ENCODE results near the gene FRZB.

Gene FRZB

DNA sequence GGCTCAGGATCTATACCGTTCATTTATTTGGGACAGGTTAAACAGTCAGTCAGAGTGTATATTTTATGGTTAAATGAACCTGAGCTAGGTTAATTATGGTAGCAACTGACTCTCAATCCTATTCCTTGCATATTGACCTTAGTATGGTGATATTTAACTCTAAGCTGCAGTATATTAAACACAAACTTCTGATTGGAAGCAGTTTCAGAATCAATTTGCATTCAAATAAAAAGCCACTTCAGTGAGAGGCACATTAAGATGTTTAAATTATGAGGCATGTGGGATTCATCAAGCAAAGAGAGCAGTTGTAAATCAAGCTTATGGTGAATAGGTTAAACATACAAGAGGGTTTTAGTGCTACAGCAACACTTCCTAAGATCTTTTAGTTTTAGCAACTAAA, 40.4 kb downstream of the FRZB start:
- TF ChIP-seq, protein P1, sequence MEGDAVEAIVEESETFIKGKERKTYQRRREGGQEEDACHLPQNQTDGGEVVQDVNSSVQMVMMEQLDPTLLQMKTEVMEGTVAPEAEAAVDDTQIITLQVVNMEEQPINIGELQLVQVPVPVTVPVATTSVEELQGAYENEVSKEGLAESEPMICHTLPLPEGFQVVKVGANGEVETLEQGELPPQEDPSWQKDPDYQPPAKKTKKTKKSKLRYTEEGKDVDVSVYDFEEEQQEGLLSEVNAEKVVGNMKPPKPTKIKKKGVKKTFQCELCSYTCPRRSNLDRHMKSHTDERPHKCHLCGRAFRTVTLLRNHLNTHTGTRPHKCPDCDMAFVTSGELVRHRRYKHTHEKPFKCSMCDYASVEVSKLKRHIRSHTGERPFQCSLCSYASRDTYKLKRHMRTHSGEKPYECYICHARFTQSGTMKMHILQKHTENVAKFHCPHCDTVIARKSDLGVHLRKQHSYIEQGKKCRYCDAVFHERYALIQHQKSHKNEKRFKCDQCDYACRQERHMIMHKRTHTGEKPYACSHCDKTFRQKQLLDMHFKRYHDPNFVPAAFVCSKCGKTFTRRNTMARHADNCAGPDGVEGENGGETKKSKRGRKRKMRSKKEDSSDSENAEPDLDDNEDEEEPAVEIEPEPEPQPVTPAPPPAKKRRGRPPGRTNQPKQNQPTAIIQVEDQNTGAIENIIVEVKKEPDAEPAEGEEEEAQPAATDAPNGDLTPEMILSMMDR (IDR thresholded peaks at IDR 0.05), result no peak
- peaks cover 0 to 28% (median 0%) of the 10 kb centered on the region in 4 donors for H3K4me1 ChIP-seq
- DNase-seq, result no peak
- H3K9me3 ChIP-seq, result no peaks in the 10 kb centered on the region
- no peak overlapping the region for H3K4me3 ChIP-seq
- no peaks in the 10 kb centered on the region for H3K27me3 ChIP-seq
- intact Hi-C loops (cut with DNase I; ENCODE audit: low total_unique reads), result no loop called here
- no peaks in the 10 kb centered on the region for H3K36me3 ChIP-seq
- peak overlapping the region in 1 of 2 donors; percentile 48 for H3K27ac ChIP-seq

DNA sequence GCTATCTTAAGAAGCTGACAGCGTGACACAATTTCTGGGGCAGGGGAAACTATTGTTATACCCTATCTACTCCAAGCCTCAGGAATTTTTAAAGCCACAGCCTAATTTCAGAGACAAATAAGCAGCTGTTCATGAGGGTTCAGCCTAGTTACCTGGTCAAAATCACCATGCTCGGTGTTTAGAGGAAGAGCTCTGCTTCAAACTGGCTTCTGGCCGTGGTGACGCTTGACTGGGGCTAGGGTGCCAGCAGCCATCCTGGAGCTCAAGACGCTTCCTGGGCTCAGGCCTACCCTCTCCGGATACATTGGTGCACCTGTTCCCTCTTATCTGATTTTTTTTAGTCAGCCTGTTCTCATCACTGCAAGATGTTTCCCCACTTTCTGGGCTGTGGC, 41.7 kb downstream of the FRZB start:
- Histone ChIP-seq H3K27ac (no peak overlapping the region), H3K9me3 (no peaks in the 10 kb centered on the region), H3K27me3 (no peaks in the 10 kb centered on the region), H3K4me1 (peaks cover 0 to 28% (median 0%) of the 10 kb centered on the region in 4 donors), H3K36me3 (no peaks in the 10 kb centered on the region), H3K4me3 (no peak overlapping the region)
- TF ChIP-seq, protein P1 (IDR thresholded peaks at IDR 0.05), result no peak
- intact Hi-C loops (cut with DNase I; ENCODE audit: low total_unique reads), result no loop called here
- DNase-seq, result no peak

DNA sequence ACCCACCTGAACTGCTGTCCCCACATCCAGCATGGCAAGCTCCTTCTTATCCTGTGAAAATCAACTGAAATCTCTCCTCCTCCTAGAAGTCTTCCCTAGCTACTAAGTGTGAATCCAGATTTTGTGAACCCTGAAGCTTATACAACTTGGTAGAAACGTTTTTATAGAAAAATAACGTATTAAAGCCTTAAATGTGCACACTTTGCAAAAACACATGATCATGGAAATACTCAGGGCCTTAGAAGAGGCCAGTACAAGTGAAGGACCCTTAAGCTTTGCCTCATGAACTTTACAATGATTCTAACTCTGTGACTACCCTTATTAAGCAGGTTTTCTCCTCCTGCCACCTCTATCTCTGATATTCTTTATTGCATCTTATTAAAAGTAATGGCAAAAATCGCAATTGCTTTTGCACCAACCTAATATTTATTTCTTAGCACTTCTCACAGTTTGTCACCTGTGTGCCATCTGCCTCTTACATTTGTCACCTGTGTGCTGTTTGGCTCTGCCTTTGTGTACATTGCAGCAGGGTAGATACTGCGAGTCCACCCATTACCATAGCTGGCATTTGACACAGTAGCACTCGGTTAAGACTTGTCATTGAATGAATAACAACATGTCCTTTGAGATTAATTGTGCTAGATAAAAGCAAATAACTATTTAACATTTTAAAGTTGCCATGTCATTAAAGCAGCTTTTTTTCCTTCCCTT, 42.2 kb downstream of the FRZB start:
- Histone ChIP-seq H3K9me3 (no peaks in the 10 kb centered on the region), H3K27me3 (no peaks in the 10 kb centered on the region), H3K36me3 (no peaks in the 10 kb centered on the region), H3K4me3 (no peak overlapping the region), H3K27ac (no peak overlapping the region), H3K4me1 (peaks cover 0 to 28% (median 0%) of the 10 kb centered on the region in 4 donors)
- TF ChIP-seq, protein P1 (IDR thresholded peaks at IDR 0.05), result no peak
- no peak for DNase-seq
- intact Hi-C loops (cut with DNase I; ENCODE audit: low total_unique reads), result no loop called here

DNA sequence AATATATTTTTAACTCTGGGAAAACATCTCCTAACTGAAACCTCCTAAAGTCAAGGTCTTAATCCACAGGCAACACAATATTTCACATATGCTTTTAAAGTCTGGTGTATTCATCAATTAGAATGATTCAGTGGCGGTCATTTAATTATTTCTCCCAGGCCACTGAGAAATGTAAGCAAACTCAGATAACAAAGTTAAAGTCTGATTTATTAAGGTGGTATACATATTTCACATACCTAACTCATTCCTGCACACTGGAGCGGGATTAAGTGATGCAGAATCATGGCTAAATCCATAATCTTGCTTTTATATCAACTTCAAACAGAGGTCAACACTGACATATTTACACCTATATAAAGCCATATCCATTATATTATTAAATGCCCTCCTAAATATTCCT, 43.7 kb downstream of the FRZB start:
- Histone ChIP-seq H3K27me3 (no peaks in the 10 kb centered on the region), H3K27ac (no peak overlapping the region), H3K36me3 (no peaks in the 10 kb centered on the region), H3K4me3 (no peak overlapping the region), H3K9me3 (no peaks in the 10 kb centered on the region), H3K4me1 (peaks cover 0 to 34% (median 0%) of the 10 kb centered on the region in 4 donors)
- TF ChIP-seq, protein P1 (IDR thresholded peaks at IDR 0.05), result no peak
- intact Hi-C loops (cut with DNase I; ENCODE audit: low total_unique reads), result no loop called here
- no peak for DNase-seq

DNA sequence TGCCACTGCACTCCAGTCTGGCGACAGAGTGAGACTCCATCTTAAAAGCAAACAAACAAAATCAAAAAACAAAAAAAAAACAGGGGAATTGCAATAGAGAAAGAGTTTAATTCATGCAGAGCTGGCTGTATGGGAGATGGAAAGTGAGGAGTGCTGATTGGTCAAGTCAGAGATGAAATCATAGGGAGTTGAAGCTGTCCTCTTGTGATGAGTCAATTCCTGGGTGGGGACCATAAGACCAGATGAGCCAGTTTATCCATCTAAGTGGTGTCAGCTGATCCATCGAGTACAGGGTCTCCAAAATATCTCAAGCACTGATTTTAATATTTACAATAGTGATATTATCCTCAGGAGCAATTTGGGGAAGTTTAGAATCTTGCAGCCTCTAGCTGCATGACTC, 45.3 kb downstream of the FRZB start:
- no peak overlapping the region for H3K4me3 ChIP-seq
- H3K9me3 ChIP-seq, result no peaks in the 10 kb centered on the region
- H3K27ac ChIP-seq, result no peak overlapping the region
- no peaks in the 10 kb centered on the region for H3K36me3 ChIP-seq
- TF ChIP-seq, protein P1 (IDR thresholded peaks at IDR 0.05), result no peak
- intact Hi-C loops (cut with DNase I; ENCODE audit: low total_unique reads), result no loop called here
- DNase-seq, result no peak
- H3K4me1 ChIP-seq, result peaks cover 0 to 32% (median 2%) of the 10 kb centered on the region in 4 donors
- H3K27me3 ChIP-seq, result no peaks in the 10 kb centered on the region
